K562 (cell line): ENCODE measurements around the gene KLB. TPM values are rescaled to one million over a fixed set of nuclear protein-coding genes. Genes with fewer than 3 reads are reported as not detected.

ENCODE experiments used
- AFF1 ChIP-seq, 2 experiments: fragments of 450-650 bp; IDR thresholded peaks; 2 replicates each; pipeline ENCODE4 v1.6.1; 2018; ENCODE audit warnings: mild to moderate bottlenecking in 2 of 2, low read depth in 1 of 2; ENCODE audit not compliant: partially characterized antibody in 2 of 2
- ATF2 ChIP-seq: sonication (generic); formaldehyde crosslinking; IDR thresholded peaks from 2 replicates; pipeline ENCODE4 v1.8.1; 2022; ENCODE audit warnings: missing genetic modification reagents
- ATF7 ChIP-seq: fragments of 450-650 bp; IDR thresholded peaks from 2 replicates; pipeline ENCODE4 v1.7.1; 2014; ENCODE audit warnings: mild to moderate bottlenecking, moderate library complexity
- BACH1 ChIP-seq: fragments of 200-800 bp; sonication (Bioruptor generic); IDR thresholded peaks from 2 replicates; pipeline ENCODE4 v1.6.1; 2016; ENCODE audit warnings: missing genetic modification characterization, missing compliant biosample characterization
- CREB1 ChIP-seq, 2 experiments: sonication (generic) in 1 of 2; formaldehyde crosslinking in 1 of 2; IDR thresholded peaks; 2 replicates each; pipeline versions ENCODE4 v1.6.1 to v1.8.0; 2012 to 2022; ENCODE audit warnings: inconsistent platforms in 1 of 2, mild to moderate bottlenecking in 1 of 2, missing genetic modification reagents in 1 of 2, moderate library complexity in 1 of 2
- FOXA1 ChIP-seq: fragments of 450-650 bp; IDR thresholded peaks from 2 replicates; pipeline ENCODE4 v1.6.1; 2016; ENCODE audit warnings: mild to moderate bottlenecking, borderline replicate concordance
- HDAC2 ChIP-seq: fragments of 450-650 bp; IDR thresholded peaks from 2 replicates; pipeline ENCODE4 v1.6.1; 2016; ENCODE audit warnings: mild to moderate bottlenecking
- HDAC3 ChIP-seq: fragments of 450-650 bp; IDR thresholded peaks from 2 replicates; pipeline ENCODE4 v1.6.1; 2018; ENCODE audit warnings: borderline replicate concordance, mild to moderate bottlenecking, moderate library complexity; ENCODE audit not compliant: partially characterized antibody
- JUND ChIP-seq, 2 experiments: IDR thresholded peaks; 2 replicates in 1 of 2; 3 replicates in 1 of 2; pipeline ENCODE4 v1.6.1; 2011; ENCODE audit warnings: borderline replicate concordance in 2 of 2, low read depth in 2 of 2, low read length in 2 of 2, improper control_type of control experiment in 1 of 2, missing biosample characterization in 1 of 2, missing genetic modification characterization in 1 of 2, missing genetic modification reagents in 1 of 2
- MLX ChIP-seq, 2 experiments: fragments of 450-650 bp in 1 of 2; sonication (generic) in 1 of 2; formaldehyde crosslinking; conservative IDR thresholded peaks; 2 replicates each; pipeline versions ENCODE4 v1.4.0 to v1.8.1; 2020 to 2022; ENCODE audit warnings: mild to moderate bottlenecking in 1 of 2, missing genetic modification reagents in 1 of 2
- NFIX ChIP-seq: fragments of 250-450 bp; sonication (Bioruptor Pico); IDR thresholded peaks from 2 replicates; pipeline ENCODE4 v1.4.0; 2020; ENCODE audit warnings: low read depth, mild to moderate bottlenecking, moderate library complexity
- NFYB ChIP-seq: IDR thresholded peaks from 2 replicates; pipeline ENCODE4 v1.6.1; 2011; ENCODE audit warnings: mild to moderate bottlenecking, moderate library complexity; ENCODE audit not compliant: insufficient read length; ENCODE audit errors: extremely low read depth
- POLR2A ChIP-seq: fragments of 450-650 bp; conservative IDR thresholded peaks from 2 replicates; pipeline ENCODE4 v1.6.1; 2016
- PREB ChIP-seq: sonication (generic); formaldehyde crosslinking; IDR thresholded peaks from 2 replicates; pipeline ENCODE4 v1.8.1; 2023; ENCODE audit warnings: mild to moderate bottlenecking, missing genetic modification reagents
- RBM14 ChIP-seq: fragments of 200-400 bp; formaldehyde crosslinking; IDR thresholded peaks from 2 replicates; pipeline ENCODE4 v1.6.1; 2018; ENCODE audit warnings: low read depth, mild to moderate bottlenecking, low read length, moderate library complexity, borderline replicate concordance; ENCODE audit not compliant: insufficient read depth
- RBM34 ChIP-seq: fragments of 200-400 bp; formaldehyde crosslinking; IDR thresholded peaks from 2 replicates; pipeline ENCODE4 v1.6.1; 2018; ENCODE audit warnings: low read length, borderline replicate concordance; ENCODE audit not compliant: insufficient read depth
- SIX5 ChIP-seq, 2 experiments: IDR thresholded peaks; 2 replicates each; pipeline ENCODE4 v1.6.1; 2011; ENCODE audit warnings: low read length in 2 of 2, borderline replicate concordance in 1 of 2, low read depth in 1 of 2, mild to moderate bottlenecking in 1 of 2, moderate library complexity in 1 of 2; ENCODE audit not compliant: insufficient read depth in 1 of 2
- TEAD2 ChIP-seq: fragments of 450-650 bp; IDR thresholded peaks from 2 replicates; pipeline ENCODE4 v1.6.1; 2016; ENCODE audit warnings: missing genetic modification characterization, control low read depth, missing compliant biosample characterization
- ZNF253 ChIP-seq: fragments of 250-450 bp; sonication (Bioruptor Pico); conservative IDR thresholded peaks from 2 replicates; pipeline ENCODE4 v1.6.1; 2021; ENCODE audit warnings: mild to moderate bottlenecking
- ZNF444 ChIP-seq: fragments of 250-450 bp; sonication (Bioruptor Pico); IDR thresholded peaks from 2 replicates; pipeline ENCODE4 v1.4.0; 2020; ENCODE audit warnings: mild to moderate bottlenecking, moderate library complexity
- polyA plus RNA-seq, 8 experiments: library from polyadenylated mRNA; depleted of rRNA in 4 of 8; stranded (reverse) in 5 of 8; unstranded in 3 of 8; fragments of >200 nt; fragmentation: Nextera tagmentation in 2 of 8; fragmentation: Illumina TruSeq in 1 of 8; extraction: Ambion mirVana in 2 of 8; extraction: Trizol in 1 of 8; gene quantifications; 2 replicates each; pipeline versions ENCODE4 v1.2.1 to v1.2.3, GENCODE V29; 2011 to 2014; ENCODE audit warnings: inconsistent platforms in 1 of 8, missing spikeins in 1 of 8
- total RNA-seq, 7 experiments: library from RNA; depleted of rRNA in 6 of 7; stranded (reverse); fragments of >200 nt in 6 of 7; fragmentation: Illumina TruSeq in 2 of 7; extraction: Trizol in 2 of 7; gene quantifications; 2 replicates each; pipeline versions ENCODE4 v1.2.1 to v1.2.3, GENCODE V29; 2011 to 2021; ENCODE audit warnings: low replicate concordance in 1 of 7

KLB gene
- total and polyA plus RNA-seq, 9 of the 15 experiments (the other 6 are each of a cell fraction or from before 2014, with no cell fraction given) = 0.04 to 0.13 TPM; not detected in 7

- TF ChIP-seq BACH1 (peak; percentile 75), HDAC2 (peak; percentile 22; the same call in 1 of the 2 replicates), MLX (CRISPR knock-in tag; conservative IDR thresholded peaks at IDR 0.05) (no peak), NFIX (CRISPR knock-in tag) (0 out of 2 replicates have a peak, but pooled peaks have one; percentile 27), JUND (IDR thresholded peaks at IDR 0.05; ENCODE audit: borderline replicate concordance, low read depth, low read length) (peak; percentile 95), JUND (tag; IDR thresholded peaks at IDR 0.05; ENCODE audit: borderline replicate concordance, low read depth, low read length) (peak; percentile 99), RBM34 (no peak), ATF7 (peak; percentile 99), ATF2 (CRISPR knock-in tag) (peak; percentile 53; the same call in 1 of the 2 replicates), RBM14 (no peak), ZNF444 (CRISPR knock-in tag) (no peak), ZNF253 (no peak), PREB (CRISPR knock-in tag) (no peak), POLR2A (0 out of 2 replicates have a peak, but pooled peaks have one; percentile 33), CREB1 (IDR thresholded peaks at IDR 0.05) (peak; percentile 88), CREB1 (CRISPR knock-in tag; IDR thresholded peaks at IDR 0.05) (peak; percentile 82), AFF1 (IDR thresholded peaks at IDR 0.05; ENCODE audit: low read depth in 1 of 2, partially characterized antibody in 2 of 2) (peak in 1 of 2 experiments; percentile 16), SIX5 (IDR thresholded peaks at IDR 0.05; ENCODE audit: borderline replicate concordance in 1 of 2, insufficient read depth in 1 of 2, low read depth in 1 of 2, low read length in 2 of 2) (no peak), HDAC3 (peak; percentile 33), NFYB (no peak), TEAD2 (tag) (no peak), FOXA1 (no peak)
Measured at GRCh38 chr4:39464886-39465501, 58.3 kb downstream of the KLB start (continued).
